ENCODE measurements around the gene ANKRD30A. TPM values are rescaled to one million over a fixed set of nuclear protein-coding genes. Genes with fewer than 3 reads are reported as not detected.

The ANKRD30A gene
- polyA plus RNA-seq, 1 of the 3 experiments (the other 2 are of a cell fraction): not detected

DNA sequence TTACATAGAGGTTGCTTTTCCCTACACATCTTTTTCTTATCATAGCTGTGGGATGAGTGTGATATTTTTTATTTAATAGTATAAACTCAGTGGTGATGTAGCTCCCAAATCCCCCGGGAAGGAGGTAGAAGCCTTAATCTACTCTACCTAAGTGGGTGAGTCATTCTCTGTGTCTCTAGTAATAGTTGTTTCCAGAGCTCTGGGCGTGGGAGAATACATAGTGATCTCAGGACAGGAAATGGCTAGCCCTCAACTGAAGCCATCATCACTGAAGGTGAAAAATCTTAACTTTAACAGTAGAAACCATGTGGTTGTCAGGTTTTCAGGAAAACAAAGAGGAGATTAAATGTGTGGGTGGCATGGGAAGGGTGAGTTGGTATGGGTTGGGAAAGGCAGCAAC is 278.4 kb downstream of the ANKRD30A start:
- CTCF ChIA-PET: no interaction called here
- Histone ChIP-seq H3K9me3 (no peaks in the 10 kb centered on the region), H3K36me3 (replicated peaks in 1 of 2; ENCODE audit: control insufficient read depth in 1 of 2, insufficient read depth in 2 of 2, low read length in 1 of 2) (no peaks in the 10 kb centered on the region), H3F3A (replicated peaks; ENCODE audit: insufficient read depth) (no peaks in the 10 kb centered on the region), H3K4me2 (no peak overlapping the region), H3K9me2 (no peaks in the 10 kb centered on the region), H3K4me1 (ENCODE audit: control insufficient read depth in 1 of 2, insufficient read depth in 2 of 2, low read depth in 1 of 2, low read length in 1 of 2) (no peaks in the 10 kb centered on the region), H3K79me2 (ENCODE audit: insufficient read depth) (no peaks in the 10 kb centered on the region), H3K27ac (ENCODE audit: low read depth in 2 of 2, low read length in 1 of 2) (no peak overlapping the region), H4K20me1 (ENCODE audit: insufficient read depth) (no peaks in the 10 kb centered on the region), H3K9ac (no peak overlapping the region), H3K4me3 (ENCODE audit: low read depth in 2 of 2, low read length in 1 of 2) (no peak overlapping the region), H3K27me3 (ENCODE audit: insufficient read depth) (no peaks in the 10 kb centered on the region), H2AFZ (ENCODE audit: low read depth) (no peak overlapping the region)
- WGBS (ENCODE audit: low lambda C conversion rate): 2% methylated on average over 2 of the region's 2 CpGs
- POLR2A ChIA-PET: no interaction called here
- DNase-seq: no peak
- no peak for TF ChIP-seq CTCF (IDR thresholded peaks at IDR 0.05)
- TF ChIP-seq TCF12 (IDR thresholded peaks at IDR 0.05): no peak
- TF ChIP-seq, protein P1, sequence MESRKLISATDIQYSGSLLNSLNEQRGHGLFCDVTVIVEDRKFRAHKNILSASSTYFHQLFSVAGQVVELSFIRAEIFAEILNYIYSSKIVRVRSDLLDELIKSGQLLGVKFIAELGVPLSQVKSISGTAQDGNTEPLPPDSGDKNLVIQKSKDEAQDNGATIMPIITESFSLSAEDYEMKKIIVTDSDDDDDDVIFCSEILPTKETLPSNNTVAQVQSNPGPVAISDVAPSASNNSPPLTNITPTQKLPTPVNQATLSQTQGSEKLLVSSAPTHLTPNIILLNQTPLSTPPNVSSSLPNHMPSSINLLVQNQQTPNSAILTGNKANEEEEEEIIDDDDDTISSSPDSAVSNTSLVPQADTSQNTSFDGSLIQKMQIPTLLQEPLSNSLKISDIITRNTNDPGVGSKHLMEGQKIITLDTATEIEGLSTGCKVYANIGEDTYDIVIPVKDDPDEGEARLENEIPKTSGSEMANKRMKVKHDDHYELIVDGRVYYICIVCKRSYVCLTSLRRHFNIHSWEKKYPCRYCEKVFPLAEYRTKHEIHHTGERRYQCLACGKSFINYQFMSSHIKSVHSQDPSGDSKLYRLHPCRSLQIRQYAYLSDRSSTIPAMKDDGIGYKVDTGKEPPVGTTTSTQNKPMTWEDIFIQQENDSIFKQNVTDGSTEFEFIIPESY (IDR thresholded peaks at IDR 0.05; ENCODE audit: borderline replicate concordance, low read depth): no peak
- TF ChIP-seq USF1 (IDR thresholded peaks at IDR 0.05; ENCODE audit: borderline replicate concordance, low read depth): no peak
- TF ChIP-seq TAF1 (IDR thresholded peaks at IDR 0.05; ENCODE audit: borderline replicate concordance, low read depth, low read length): no peak
- no peak for TF ChIP-seq NRF1 (IDR thresholded peaks at IDR 0.05; ENCODE audit: low read depth, low read length)
- no peak for TF ChIP-seq ELF1 (IDR thresholded peaks at IDR 0.05)
- TF ChIP-seq, protein P2, sequence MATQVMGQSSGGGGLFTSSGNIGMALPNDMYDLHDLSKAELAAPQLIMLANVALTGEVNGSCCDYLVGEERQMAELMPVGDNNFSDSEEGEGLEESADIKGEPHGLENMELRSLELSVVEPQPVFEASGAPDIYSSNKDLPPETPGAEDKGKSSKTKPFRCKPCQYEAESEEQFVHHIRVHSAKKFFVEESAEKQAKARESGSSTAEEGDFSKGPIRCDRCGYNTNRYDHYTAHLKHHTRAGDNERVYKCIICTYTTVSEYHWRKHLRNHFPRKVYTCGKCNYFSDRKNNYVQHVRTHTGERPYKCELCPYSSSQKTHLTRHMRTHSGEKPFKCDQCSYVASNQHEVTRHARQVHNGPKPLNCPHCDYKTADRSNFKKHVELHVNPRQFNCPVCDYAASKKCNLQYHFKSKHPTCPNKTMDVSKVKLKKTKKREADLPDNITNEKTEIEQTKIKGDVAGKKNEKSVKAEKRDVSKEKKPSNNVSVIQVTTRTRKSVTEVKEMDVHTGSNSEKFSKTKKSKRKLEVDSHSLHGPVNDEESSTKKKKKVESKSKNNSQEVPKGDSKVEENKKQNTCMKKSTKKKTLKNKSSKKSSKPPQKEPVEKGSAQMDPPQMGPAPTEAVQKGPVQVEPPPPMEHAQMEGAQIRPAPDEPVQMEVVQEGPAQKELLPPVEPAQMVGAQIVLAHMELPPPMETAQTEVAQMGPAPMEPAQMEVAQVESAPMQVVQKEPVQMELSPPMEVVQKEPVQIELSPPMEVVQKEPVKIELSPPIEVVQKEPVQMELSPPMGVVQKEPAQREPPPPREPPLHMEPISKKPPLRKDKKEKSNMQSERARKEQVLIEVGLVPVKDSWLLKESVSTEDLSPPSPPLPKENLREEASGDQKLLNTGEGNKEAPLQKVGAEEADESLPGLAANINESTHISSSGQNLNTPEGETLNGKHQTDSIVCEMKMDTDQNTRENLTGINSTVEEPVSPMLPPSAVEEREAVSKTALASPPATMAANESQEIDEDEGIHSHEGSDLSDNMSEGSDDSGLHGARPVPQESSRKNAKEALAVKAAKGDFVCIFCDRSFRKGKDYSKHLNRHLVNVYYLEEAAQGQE (IDR thresholded peaks at IDR 0.05; ENCODE audit: low read depth, low read length): no peak

Small RNA genes lying within 50 kb of the gene (small RNA-seq; reads per million reads assigned to genes)
- gene RF00019: 0 reads per million in 7 experiments
- 0 reads per million in 7 experiments for gene RN7SL314P
- 0 reads per million in 7 experiments for gene RNU6-811P
